ENCODE measurements around the gene GRAMD4. TPM values are rescaled to one million over a fixed set of nuclear protein-coding genes. Genes with fewer than 3 reads are reported as not detected.

Gene GRAMD4
- total RNA-seq, 3 donors from 2014 or later = 28.4 to 85.6 (median 61.0) TPM

- no peak overlapping the region for H3K27ac ChIP-seq
- DNase-seq (ENCODE audit: low spot score in 2 of 2) = no peak
- H3K9me3 ChIP-seq = no peaks in the 10 kb centered on the region
- no peaks in the 10 kb centered on the region for H3K4me1 ChIP-seq
- intact Hi-C loops (cut with DNase I; ENCODE audit: low total_unique reads) = loop anchor here (1.0 to 10.0 kb wide), 2 partner anchors 18 to 88 kb away; no protein-coding TSS in a partner anchor
- no peaks in the 10 kb centered on the region for H3K27me3 ChIP-seq
- H3K36me3 ChIP-seq = no peaks in the 10 kb centered on the region
- no peak overlapping the region for H3K4me3 ChIP-seq
- TF ChIP-seq CTCF (IDR thresholded peaks at IDR 0.05) (no peak), POLR2A (IDR thresholded peaks at IDR 0.05) (no peak), POLR2AphosphoS5 (IDR thresholded peaks at IDR 0.05) (no peak)
Observed at GRCh38 chr22:46672731-46673130, 52.5 kb downstream of the GRAMD4 start.

- H3K36me3 ChIP-seq = no peaks in the 10 kb centered on the region
- TF ChIP-seq POLR2AphosphoS5 (IDR thresholded peaks at IDR 0.05) (no peak), POLR2A (IDR thresholded peaks at IDR 0.05) (no peak), CTCF (IDR thresholded peaks at IDR 0.05) (no peak)
Observed at GRCh38 chr22:46673205-46673604, 53.0 kb downstream of the GRAMD4 start.

GRCh38 chr22:46673662-46674236, 53.6 kb downstream of the GRAMD4 start:
- no peaks in the 10 kb centered on the region for H3K4me1 ChIP-seq
- intact Hi-C loops (cut with DNase I; ENCODE audit: low total_unique reads) = loop anchor here (1.0 to 10.0 kb wide), 2 partner anchors 19 to 89 kb away; no protein-coding TSS in a partner anchor
- peak overlapping the region in 1 of 2 donors; percentile 52 for H3K27ac ChIP-seq
- H3K4me3 ChIP-seq = peak overlapping the region in 1 of 3 donors; percentile 39
- DNase-seq (ENCODE audit: low spot score in 2 of 2) = no peak
- TF ChIP-seq POLR2AphosphoS5 (IDR thresholded peaks at IDR 0.05) (no peak), CTCF (IDR thresholded peaks at IDR 0.05) (no peak), POLR2A (IDR thresholded peaks at IDR 0.05) (no peak)
- H3K27me3 ChIP-seq = no peaks in the 10 kb centered on the region
- H3K36me3 ChIP-seq = no peaks in the 10 kb centered on the region
- H3K9me3 ChIP-seq = no peaks in the 10 kb centered on the region

More at GRCh38 chr22:46673205-46673604, 53.0 kb downstream of the GRAMD4 start:
- H3K4me1 ChIP-seq = no peaks in the 10 kb centered on the region
- H3K27me3 ChIP-seq = no peaks in the 10 kb centered on the region
- H3K4me3 ChIP-seq = no peak overlapping the region
- intact Hi-C loops (cut with DNase I; ENCODE audit: low total_unique reads) = loop anchor here (1.0 to 10.0 kb wide), 2 partner anchors 19 to 88 kb away; no protein-coding TSS in a partner anchor
- no peak for DNase-seq (ENCODE audit: low spot score in 2 of 2)
- peak overlapping the region in 1 of 2 donors; percentile 52 for H3K27ac ChIP-seq
- H3K9me3 ChIP-seq = no peaks in the 10 kb centered on the region

GRCh38 chr22:46674367-46674781, 54.2 kb downstream of the GRAMD4 start:
- Histone ChIP-seq H3K27me3 (no peaks in the 10 kb centered on the region), H3K4me1 (no peaks in the 10 kb centered on the region), H3K4me3 (peak overlapping the region in 1 of 3 donors; percentile 39), H3K36me3 (no peaks in the 10 kb centered on the region), H3K27ac (peak overlapping the region in 1 of 2 donors; percentile 74), H3K9me3 (no peaks in the 10 kb centered on the region)
- TF ChIP-seq CTCF (IDR thresholded peaks at IDR 0.05) (no peak), POLR2A (IDR thresholded peaks at IDR 0.05) (no peak)
- peak in 1 of 2 donors; percentile 45 for DNase-seq (ENCODE audit: low spot score in 2 of 2)
- intact Hi-C loops (cut with DNase I; ENCODE audit: low total_unique reads) = loop anchor here (10.0 kb wide), 1 partner anchor 90 kb away; no protein-coding TSS in a partner anchor

GRCh38 chr22:46674906-46675305, 54.7 kb downstream of the GRAMD4 start:
- intact Hi-C loops (cut with DNase I; ENCODE audit: low total_unique reads) = loop anchor here (10.0 kb wide), 1 partner anchor 90 kb away; no protein-coding TSS in a partner anchor
- TF ChIP-seq CTCF (IDR thresholded peaks at IDR 0.05) = no peak
- no peak for TF ChIP-seq POLR2AphosphoS5 (IDR thresholded peaks at IDR 0.05)
- no peak for TF ChIP-seq POLR2A (IDR thresholded peaks at IDR 0.05)
- H3K9me3 ChIP-seq = no peaks in the 10 kb centered on the region
- no peak for DNase-seq (ENCODE audit: low spot score in 2 of 2)
- H3K4me3 ChIP-seq = peak overlapping the region in 1 of 3 donors; percentile 39
- H3K27me3 ChIP-seq = no peaks in the 10 kb centered on the region
- H3K36me3 ChIP-seq = no peaks in the 10 kb centered on the region
- H3K4me1 ChIP-seq = no peaks in the 10 kb centered on the region
- H3K27ac ChIP-seq = peak overlapping the region in 1 of 2 donors; percentile 74

Measured in breast epithelium (tissue), 4 donors.